SK-MEL-5 (cell line): ENCODE data around the gene TBC1D3I. TPM values are rescaled to one million over a fixed set of nuclear protein-coding genes. Genes with fewer than 3 reads are reported as not detected.
"Not testable (repeated sequence)": the region's sequence is repeated elsewhere in the genome, so short reads cannot be mapped to it uniquely, and the experiment has no call there.

ENCODE experiments used
- DNase-seq: peaks from one replicate; pipeline ENCODE4 v3.0.0-alpha.2; 2016; ENCODE audit warnings: low read depth, low spot score
- in situ Hi-C: cut with HindIII; loops from 2 replicates; pipeline ENCODE4 v1.10.0; 2016; ENCODE audit warnings: low sequenced_read_pairs, high pct_unique_total_duplicates, low pct_unique_long_range_greater_than_20kb
- small RNA-seq, 2 experiments: library from RNA; depleted of rRNA; stranded (forward); fragments of <200 nt; gene quantifications; one replicate each; pipeline ENCODE3, GENCODE V24; 2014
- total RNA-seq: library from RNA; depleted of rRNA; stranded (reverse); fragments of >200 nt; shearing (Covaris generic); gene quantifications from 2 replicates; pipeline ENCODE4 v1.2.3, GENCODE V29; 2014; rRNA removed

The TBC1D3I gene
- total RNA-seq, 1 experiment from 2014 or later, result not detected

DNA sequence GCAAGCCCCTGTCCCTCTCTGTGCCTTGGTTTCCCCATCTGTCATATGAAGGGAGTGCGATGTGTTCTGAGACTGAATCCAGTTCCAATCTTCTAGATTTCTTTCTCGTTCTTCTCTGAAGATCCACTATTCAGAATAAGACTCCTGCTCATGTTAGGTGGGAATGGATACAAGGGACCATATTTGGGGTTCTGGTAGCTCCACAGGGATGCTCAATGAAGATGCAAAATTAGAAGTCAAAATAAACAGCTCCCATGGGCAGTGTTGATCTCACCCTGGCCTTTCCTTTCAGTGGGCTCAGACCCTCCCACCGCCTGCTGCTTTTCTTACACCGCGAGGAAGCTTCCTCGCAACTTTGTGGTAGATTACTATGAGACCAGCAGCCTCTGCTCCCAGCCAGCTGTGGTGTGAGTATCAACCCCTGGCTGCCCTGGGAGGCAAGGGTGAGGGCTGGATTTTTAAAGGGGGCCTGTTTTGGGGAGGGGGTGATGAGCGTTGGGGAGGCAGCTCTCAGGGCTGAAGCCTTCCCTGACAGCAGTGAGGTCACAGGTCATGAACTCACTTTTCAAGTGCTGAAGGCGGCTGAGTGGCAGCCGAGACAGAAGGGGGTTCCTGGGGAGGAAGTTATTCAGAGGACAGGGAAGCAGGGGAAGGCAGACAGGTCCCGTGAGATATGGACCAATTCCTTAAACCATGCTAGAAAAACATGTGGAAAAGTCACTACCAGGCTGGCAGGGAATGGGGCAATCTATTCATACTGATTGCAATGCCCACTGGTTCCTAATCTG, 52.7 kb downstream of the TBC1D3I start:
- in situ Hi-C loops, DNase-seq: not testable (repeated sequence)

DNA sequence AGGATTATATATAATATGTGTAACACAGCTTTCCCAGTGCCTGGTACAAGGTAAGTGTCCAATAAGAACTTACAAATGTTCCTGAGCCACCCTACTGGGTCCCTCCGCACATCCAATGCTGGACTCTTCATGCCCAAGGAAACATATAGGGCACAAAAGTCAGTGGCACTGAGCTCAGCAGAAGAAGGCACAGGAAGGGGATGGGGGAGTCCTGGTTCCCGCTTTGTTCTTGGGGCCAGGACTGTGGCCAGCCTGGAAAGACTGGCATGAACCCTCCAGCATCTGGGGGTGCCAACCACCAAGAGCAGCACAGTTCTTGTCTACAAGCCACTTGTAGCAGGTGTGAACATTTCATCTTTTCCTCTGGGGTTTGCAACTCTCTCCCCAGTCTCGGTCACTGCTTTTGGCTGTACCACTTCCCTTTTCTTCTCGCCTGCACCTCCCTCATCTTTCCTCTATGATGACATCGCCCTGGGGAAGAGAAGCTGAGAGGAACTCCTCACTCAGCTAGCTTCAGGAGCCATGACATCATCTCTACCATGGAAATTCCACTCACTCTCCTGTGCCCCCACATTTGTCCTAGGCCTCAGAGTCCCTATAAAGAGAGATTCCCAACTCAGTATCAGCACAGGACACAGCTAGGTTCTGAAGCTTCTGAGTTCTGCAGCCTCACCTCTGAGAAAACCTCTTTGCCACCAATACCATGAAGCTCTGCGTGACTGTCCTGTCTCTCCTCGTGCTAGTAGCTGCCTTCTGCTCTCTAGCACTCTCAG, 53.7 kb downstream of the TBC1D3I start, which contains the start of gene CCL4L2:
TSS of gene CCL4L2 (plus strand) at position 625 of the 773 bp plus-strand sequence.
- in situ Hi-C loops, DNase-seq: not testable (repeated sequence)

DNA sequence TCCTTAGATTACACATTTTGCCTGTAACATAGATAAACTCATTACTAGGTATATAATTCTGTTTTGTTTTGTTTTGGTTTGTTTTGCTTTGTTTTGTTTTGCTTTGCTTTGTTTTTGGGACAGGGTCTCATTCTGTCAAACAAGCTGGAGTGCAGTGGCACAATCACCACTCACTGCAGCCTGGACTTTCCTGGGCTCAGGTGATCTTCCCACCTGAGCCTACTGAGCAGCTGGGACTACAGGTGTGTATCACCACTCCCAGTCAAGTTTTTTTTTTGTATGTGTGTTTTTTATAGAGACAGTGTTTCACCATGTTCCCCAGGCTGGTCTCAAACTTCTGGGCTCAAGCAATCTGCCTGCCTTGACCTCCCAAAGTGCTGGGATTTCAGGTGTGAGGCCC, 54.8 kb downstream of the TBC1D3I start:
- in situ Hi-C loops, result no loop called here
- no peak for DNase-seq

DNA sequence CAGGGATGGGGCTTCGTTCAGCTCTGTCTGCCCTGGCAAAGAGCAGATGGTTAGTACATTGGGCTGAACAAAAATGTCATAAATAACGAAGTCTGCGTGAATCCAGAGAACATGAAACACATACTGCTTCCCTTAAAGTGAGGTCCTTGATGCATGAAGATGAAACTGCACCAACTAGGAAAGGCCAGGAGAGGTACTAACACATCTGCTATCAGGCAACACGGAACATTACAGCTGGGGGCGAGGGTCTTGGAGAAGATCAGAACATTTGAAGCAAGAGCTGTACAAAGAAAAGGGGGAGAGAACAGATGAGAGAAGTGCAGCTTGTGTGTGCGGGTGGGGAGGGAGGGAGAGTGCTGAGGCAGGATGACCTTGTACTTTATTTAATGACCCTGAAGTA, 57.0 kb downstream of the TBC1D3I start:
- in situ Hi-C loops, DNase-seq: not testable (repeated sequence)

DNA sequence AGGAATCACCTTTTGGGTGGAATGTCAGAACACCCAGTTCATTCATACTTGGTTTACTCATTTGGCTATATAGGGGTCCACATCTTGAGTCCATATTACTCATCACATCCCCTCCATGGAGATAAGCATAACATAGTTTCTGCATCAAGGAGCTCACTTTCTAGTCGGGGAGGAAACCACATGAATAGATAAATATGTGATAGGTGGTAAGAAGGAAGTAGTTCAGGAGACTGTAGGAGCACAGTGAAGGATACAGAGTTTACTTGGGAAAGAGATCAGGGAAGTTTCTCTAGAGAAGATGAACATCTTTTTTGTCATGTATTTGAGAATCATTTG, 57.9 kb downstream of the TBC1D3I start:
- DNase-seq, in situ Hi-C loops: not testable (repeated sequence)

DNA sequence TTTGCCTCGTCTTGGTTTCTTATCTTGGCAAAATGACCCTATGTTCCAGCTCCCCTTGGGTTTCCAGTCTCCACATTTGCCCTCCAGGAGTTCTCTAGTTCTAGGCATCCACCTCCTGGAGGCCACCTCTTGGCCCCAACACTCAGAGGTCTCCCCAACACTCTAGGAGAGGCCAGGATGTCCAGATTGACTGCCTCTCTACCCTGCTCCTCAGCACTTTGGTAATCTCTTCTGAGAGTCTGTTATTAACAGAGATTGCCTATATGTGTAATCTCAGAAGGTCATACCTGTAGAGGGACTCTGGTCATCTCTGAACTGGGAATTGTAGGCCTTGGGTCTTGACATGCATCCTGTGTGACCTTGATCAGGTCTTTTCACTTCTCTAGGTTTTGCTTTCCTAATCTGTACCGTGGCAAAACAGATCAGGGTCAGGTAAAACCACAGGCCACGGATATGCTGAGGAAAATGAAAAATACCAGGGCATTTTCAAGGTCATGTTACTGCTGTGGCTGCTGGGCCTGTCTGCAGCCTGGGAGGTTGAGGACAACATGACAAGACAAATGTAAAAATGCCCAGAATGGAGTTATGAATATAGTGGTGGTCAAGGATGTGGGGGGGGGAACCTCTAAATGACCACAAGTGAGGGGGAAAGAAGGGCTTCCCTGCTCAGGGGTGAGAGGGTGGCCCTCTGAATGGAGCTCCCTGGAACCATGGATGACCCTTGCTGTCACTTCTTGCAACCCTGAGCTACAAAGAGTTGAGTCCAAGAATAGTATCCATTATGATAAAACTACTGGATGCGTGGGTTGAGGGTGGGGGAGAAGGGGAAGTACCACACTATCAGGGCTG, 58.5 kb downstream of the TBC1D3I start:
- DNase-seq, result no peak
- in situ Hi-C loops, result no loop called here

DNA sequence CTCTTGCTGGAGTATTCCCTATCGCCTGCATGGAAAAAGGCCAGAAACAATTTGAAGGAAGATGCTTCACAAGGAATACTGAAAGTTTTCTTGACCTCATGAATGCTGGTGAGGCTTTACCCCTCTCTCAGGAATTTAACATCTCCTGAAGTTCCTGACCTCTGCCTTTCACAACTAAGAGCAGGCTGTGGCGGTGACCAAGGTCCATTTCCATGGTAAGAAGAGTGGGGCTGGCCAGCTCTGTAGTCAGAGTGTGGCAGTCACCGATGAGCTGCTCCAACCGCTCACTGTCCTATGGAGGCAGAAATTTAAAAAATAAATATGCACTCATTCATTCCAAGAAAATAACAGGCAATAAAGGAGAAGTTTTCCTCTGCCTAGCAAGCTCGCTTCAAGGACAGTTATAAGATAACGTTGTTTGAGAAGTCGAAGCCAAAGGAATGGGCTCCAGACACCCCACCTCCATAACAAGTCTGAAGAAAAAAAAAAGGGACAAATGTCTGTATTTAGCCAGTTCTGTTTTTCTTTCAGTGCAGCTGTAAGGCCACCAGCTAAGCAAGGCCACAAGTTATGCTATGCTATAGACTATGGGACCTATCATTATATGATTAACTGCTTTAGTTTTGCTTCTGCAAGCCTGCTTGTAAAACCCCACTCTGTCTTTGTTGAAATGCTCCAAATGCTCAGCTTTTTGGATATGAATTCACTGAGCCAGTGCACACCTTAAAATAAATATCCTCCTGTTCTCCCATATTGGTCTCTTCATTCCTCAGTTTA, 59.5 kb downstream of the TBC1D3I start:
- in situ Hi-C loops, result no loop called here
- DNase-seq, result no peak

Small RNA genes within 50 kb of the gene (small RNA-seq; reads per million reads assigned to genes)
- gene AC243829.3, result 0 reads per million in 2 experiments
- 0 reads per million in 2 experiments for gene AC243829.6
- gene RF00019, result 0 reads per million in 2 experiments

Other genes starting within 250 kb of the TBC1D3I start
- gene CCL23, start 246.6 kb downstream of the TBC1D3I start, total RNA-seq, result not detected in 2 replicates
- gene CCL18, start 200.3 kb downstream of the TBC1D3I start, total RNA-seq, result 0.64 and 0.82 TPM in 2 replicates
- 0.26 TPM in 1 of 2 replicates, not detected in the other for gene CCL3, start 174.4 kb downstream of the TBC1D3I start, total RNA-seq
- not detected in 2 replicates for gene CCL4, start 160.7 kb downstream of the TBC1D3I start, total RNA-seq
- gene TBC1D3B, start 87.9 kb downstream of the TBC1D3I start, total RNA-seq, result 0.74 TPM in 1 of 2 replicates, not detected in the other
- not detected in 2 replicates for gene CCL3L1, start 67.8 kb downstream of the TBC1D3I start, total RNA-seq
- not detected in 2 replicates for gene CCL4L2, start 53.5 kb downstream of the TBC1D3I start, total RNA-seq
- gene TBC1D3G, start 59.3 kb upstream of the TBC1D3I start, total RNA-seq, result not detected in 2 replicates
- gene TBC1D3H, start 123.9 kb upstream of the TBC1D3I start, total RNA-seq, result not detected in 2 replicates
- 54.9 and 56.9 TPM in 2 replicates for gene ZNHIT3, start 222.1 kb upstream of the TBC1D3I start, total RNA-seq